Activated CD4-positive, alpha-beta T cell treated with anti-CD3 and anti-CD28 coated beads, Interleukin-2, amount 50 U/mL, for 48 hours (primary cell): ENCODE measurements around the gene BCAS3.

Source experiments
- DNase-seq, 2 experiments: peaks; one replicate each; pipeline ENCODE4 v3.0.0-alpha.2; 2020

Gene BCAS3

GRCh38 chr17:61280338-61280737 lies 602.7 kb downstream of the BCAS3 start:
- no peak for DNase-seq

GRCh38 chr17:61280851-61281250 lies 603.2 kb downstream of the BCAS3 start:
- no peak for DNase-seq

GRCh38 chr17:61282377-61282776 lies 604.7 kb downstream of the BCAS3 start:
- no peak for DNase-seq

GRCh38 chr17:61283043-61283442 lies 605.4 kb downstream of the BCAS3 start:
- DNase-seq, result no peak

- no peak for DNase-seq
Observed at GRCh38 chr17:61284174-61284573, 606.5 kb downstream of the BCAS3 start.

GRCh38 chr17:61284746-61285145 lies 607.1 kb downstream of the BCAS3 start:
- no peak for DNase-seq

- peak; percentile 26 to 35 for DNase-seq
Observed at GRCh38 chr17:61285526-61286320, 608.1 kb downstream of the BCAS3 start.

- DNase-seq, result no peak
Observed at GRCh38 chr17:61286449-61286848, 608.8 kb downstream of the BCAS3 start.

GRCh38 chr17:61289408-61290385 lies 612.0 kb downstream of the BCAS3 start:
- no peak for DNase-seq

GRCh38 chr17:61291451-61292285 lies 614.0 kb downstream of the BCAS3 start:
- no peak for DNase-seq

GRCh38 chr17:61294286-61294685 lies 616.6 kb downstream of the BCAS3 start:
- DNase-seq, result no peak

- no peak for DNase-seq
Observed at GRCh38 chr17:61294777-61295176, 617.1 kb downstream of the BCAS3 start.

- no peak for DNase-seq
Observed at GRCh38 chr17:61296058-61296457, 618.4 kb downstream of the BCAS3 start.

GRCh38 chr17:61299517-61300513 lies 622.2 kb downstream of the BCAS3 start:
- no peak for DNase-seq

GRCh38 chr17:61302953-61303816 lies 625.5 kb downstream of the BCAS3 start:
- DNase-seq, result no peak

- no peak for DNase-seq
Observed at GRCh38 chr17:61303817-61304096, 626.1 kb downstream of the BCAS3 start.

- no peak for DNase-seq
Observed at GRCh38 chr17:61305024-61305423, 627.4 kb downstream of the BCAS3 start.

GRCh38 chr17:61306003-61306402 lies 628.4 kb downstream of the BCAS3 start:
- no peak for DNase-seq

GRCh38 chr17:61307905-61308886 lies 630.5 kb downstream of the BCAS3 start:
- DNase-seq, result no peak
